HG03066 (cell line): ENCODE measurements around the gene INMT.
A peak's percentile ranks its signal among the peaks of the same experiment; 100 is the strongest.

ENCODE experiments used
- ATAC-seq: cut with Tn5 transposase; IDR thresholded peaks from one replicate; pipeline ENCODE4 v1.9.1; 2021; ENCODE audit warnings: low read depth; ENCODE audit not compliant: unreplicated experiment

The INMT gene

GRCh38 chr7:30750683-30751650, 968 bp upstream of the INMT start:
- ATAC-seq, result no peak

GRCh38 chr7:30752484-30752883, 549 bp downstream of the INMT start:
- ATAC-seq, result no peak

- no peak for ATAC-seq
Observed at GRCh38 chr7:30752979-30753378, 1.0 kb downstream of the INMT start.

- no peak for ATAC-seq
Observed at GRCh38 chr7:30754315-30754877, 2.5 kb downstream of the INMT start.

GRCh38 chr7:30755384-30756154, 3.6 kb downstream of the INMT start:
- no peak for ATAC-seq

GRCh38 chr7:30757342-30757692, 5.4 kb downstream of the INMT start:
- ATAC-seq, result no peak

GRCh38 chr7:30760514-30761213, 8.7 kb downstream of the INMT start:
- ATAC-seq, result no peak

GRCh38 chr7:30761214-30762156, 9.6 kb downstream of the INMT start:
- no peak for ATAC-seq

GRCh38 chr7:30764030-30764975, 12.4 kb downstream of the INMT start:
- peak; percentile 90 for ATAC-seq

- ATAC-seq, result no peak
Observed at GRCh38 chr7:30765408-30765807, 13.5 kb downstream of the INMT start.

- ATAC-seq, result no peak
Observed at GRCh38 chr7:30770845-30771173, 18.9 kb downstream of the INMT start.

- peak; percentile 72 for ATAC-seq
Observed at GRCh38 chr7:30771174-30771879, 19.4 kb downstream of the INMT start, which contains the start of gene MINDY4. TSS of gene MINDY4 (plus strand) at chr7:30771417. CDS start at chr7:30771494, 77 bp downstream.

- peak; percentile 20 for ATAC-seq
Observed at GRCh38 chr7:30771880-30772425, 20.0 kb downstream of the INMT start.

GRCh38 chr7:30772984-30773383, 21.0 kb downstream of the INMT start:
- ATAC-seq, result no peak

- ATAC-seq, result no peak
Observed at GRCh38 chr7:30775992-30776391, 24.1 kb downstream of the INMT start.

GRCh38 chr7:30776971-30777370, 25.0 kb downstream of the INMT start:
- no peak for ATAC-seq

GRCh38 chr7:30778255-30779025, 26.5 kb downstream of the INMT start:
- ATAC-seq, result no peak
